Measurements from ENCODE around the gene PCK2. TPM values are rescaled to one million over a fixed set of nuclear protein-coding genes. Genes with fewer than 3 reads are reported as not detected.

Gene PCK2
- total RNA-seq, 1 experiment from 2014 or later: 43.6 TPM

DNA sequence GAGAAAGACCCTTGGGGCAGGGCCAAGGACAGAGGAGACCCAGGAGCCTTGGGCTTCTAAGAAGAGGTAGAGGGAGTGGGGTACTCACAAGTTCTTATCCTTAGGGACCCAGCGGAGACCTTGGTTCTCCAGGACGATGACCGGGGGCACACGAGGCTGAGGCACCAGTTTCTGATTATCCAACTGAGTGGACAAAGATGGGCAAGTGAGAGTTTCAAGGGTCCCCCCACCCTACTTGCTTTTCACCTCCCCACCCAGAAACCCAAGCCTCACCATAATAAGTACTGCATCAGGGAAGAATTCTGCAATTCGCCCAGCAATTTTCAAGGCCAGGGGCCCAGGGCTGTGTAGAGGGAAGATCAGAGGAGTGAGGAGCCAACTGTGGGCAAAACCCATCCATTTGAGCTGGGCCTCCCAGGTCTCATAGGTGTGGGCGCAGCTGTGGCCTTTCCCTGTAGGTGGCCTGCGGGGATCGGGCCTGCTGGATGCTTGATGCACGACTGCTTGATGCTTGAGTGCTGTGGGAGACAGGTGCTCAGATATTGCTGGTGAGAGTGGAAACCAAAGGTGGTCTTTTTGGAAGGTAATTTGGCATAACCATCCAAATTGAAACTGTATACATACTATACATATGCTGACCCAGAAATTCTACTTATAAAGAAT, 45.3 kb downstream of the PCK2 start:
- Mint-ChIP-seq H3K9me3 (ENCODE audit: low read depth, unreplicated experiment) (no peaks in the 10 kb centered on the region), H3K4me1 (ENCODE audit: low read depth, unreplicated experiment) (peaks cover 37% of the 10 kb centered on the region), H3K36me3 (ENCODE audit: insufficient read depth, unreplicated experiment) (peaks cover 62% of the 10 kb centered on the region), H3K4me3 (ENCODE audit: low read depth, unreplicated experiment) (peak overlapping the region; percentile 89), H3K27me3 (ENCODE audit: unreplicated experiment) (no peaks in the 10 kb centered on the region), H3K27ac (ENCODE audit: unreplicated experiment) (no peak overlapping the region)
- no TSS peak for BruUV-seq (replicated peaks)
- intact Hi-C loops (cut with micrococcal nuclease; ENCODE audit: unreplicated experiment): no loop called here
- TF ChIP-seq CTCF (IDR thresholded peaks at IDR 0.05; ENCODE audit: unreplicated experiment): no peak
- DNase-seq: peak; percentile 36
- CTCF ChIA-PET: no interaction called here

GRCh38 chr14:24141097-24141880, 47.2 kb downstream of the PCK2 start, which contains the start of gene EMC9:
Gene EMC9, minus strand, starts transcription at chr14:24141591. Its CDS starts 287 bp downstream, at chr14:24141304.
- peaks cover 38% of the 10 kb centered on the region for H3K4me1 Mint-ChIP-seq (ENCODE audit: low read depth, unreplicated experiment)
- no peak for TF ChIP-seq CTCF (IDR thresholded peaks at IDR 0.05; ENCODE audit: unreplicated experiment)
- intact Hi-C loops (cut with micrococcal nuclease; ENCODE audit: unreplicated experiment): loop anchor here (2.0 kb wide), 1 partner anchor 26 kb away; the partner anchor contains the start of genes DCAF11 and NRL
- H3K9me3 Mint-ChIP-seq (ENCODE audit: low read depth, unreplicated experiment): no peaks in the 10 kb centered on the region
- peak; percentile 98 for DNase-seq
- H3K4me3 Mint-ChIP-seq (ENCODE audit: low read depth, unreplicated experiment): peak within 1 kb of the TSS; percentile 89
- H3K27me3 Mint-ChIP-seq (ENCODE audit: unreplicated experiment): no peaks in the 10 kb centered on the region
- BruUV-seq (replicated peaks): TSS peak; percentile 2
- peak within 1 kb of the TSS; percentile 88 for H3K27ac Mint-ChIP-seq (ENCODE audit: unreplicated experiment)
- H3K36me3 Mint-ChIP-seq (ENCODE audit: insufficient read depth, unreplicated experiment): peaks cover 63% of the 10 kb centered on the region
- CTCF ChIA-PET: interaction anchor here (0.8 to 1.7 kb wide), 5 partner anchors 20 to 48 kb away, joined by 3 to 7 read pairs (median 5); partner anchors contain the start of genes DCAF11, IRF9 and NRL

DNA sequence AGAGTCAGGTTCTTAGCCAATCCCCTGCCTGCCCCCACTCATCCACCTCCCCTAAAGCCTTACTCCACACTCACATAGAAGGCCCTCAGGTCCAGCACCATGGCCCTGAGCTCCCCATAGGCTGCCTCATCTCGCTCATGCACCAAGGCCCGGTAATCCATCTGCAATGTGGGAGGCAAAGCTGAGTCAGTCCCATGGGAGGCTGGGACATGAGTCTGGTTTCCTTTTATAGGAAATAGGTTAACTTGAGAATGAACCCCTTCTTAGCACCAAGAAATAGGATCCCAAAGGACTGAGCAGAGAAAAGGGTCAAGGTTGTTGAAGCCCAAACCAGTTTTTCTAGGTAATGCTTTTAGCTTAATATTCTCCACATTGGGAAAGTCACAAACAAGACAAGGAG, 49.4 kb downstream of the PCK2 start:
- H3K9me3 Mint-ChIP-seq (ENCODE audit: low read depth, unreplicated experiment): no peaks in the 10 kb centered on the region
- no peaks in the 10 kb centered on the region for H3K27me3 Mint-ChIP-seq (ENCODE audit: unreplicated experiment)
- BruUV-seq (replicated peaks): no TSS peak
- no peak overlapping the region for H3K27ac Mint-ChIP-seq (ENCODE audit: unreplicated experiment)
- TF ChIP-seq CTCF (IDR thresholded peaks at IDR 0.05; ENCODE audit: unreplicated experiment): no peak
- H3K4me3 Mint-ChIP-seq (ENCODE audit: low read depth, unreplicated experiment): no peak overlapping the region
- H3K4me1 Mint-ChIP-seq (ENCODE audit: low read depth, unreplicated experiment): peaks cover 33% of the 10 kb centered on the region
- peaks cover 66% of the 10 kb centered on the region for H3K36me3 Mint-ChIP-seq (ENCODE audit: insufficient read depth, unreplicated experiment)
- intact Hi-C loops (cut with micrococcal nuclease; ENCODE audit: unreplicated experiment): no loop called here
- DNase-seq: no peak
- CTCF ChIA-PET: no interaction called here

- CTCF ChIA-PET: no interaction called here
- H3K4me1 Mint-ChIP-seq (ENCODE audit: low read depth, unreplicated experiment): peaks cover 36% of the 10 kb centered on the region
These were observed 50.3 kb downstream of the PCK2 start for GRCh38 chr14:24144451-24144850.

More at GRCh38 chr14:24144451-24144850, 50.3 kb downstream of the PCK2 start:
- intact Hi-C loops (cut with micrococcal nuclease; ENCODE audit: unreplicated experiment): no loop called here
- BruUV-seq (replicated peaks): no TSS peak
- H3K9me3 Mint-ChIP-seq (ENCODE audit: low read depth, unreplicated experiment): no peaks in the 10 kb centered on the region
- peak overlapping the region; percentile 28 for H3K27ac Mint-ChIP-seq (ENCODE audit: unreplicated experiment)
- peaks cover 67% of the 10 kb centered on the region for H3K36me3 Mint-ChIP-seq (ENCODE audit: insufficient read depth, unreplicated experiment)
- H3K4me3 Mint-ChIP-seq (ENCODE audit: low read depth, unreplicated experiment): no peak overlapping the region
- TF ChIP-seq CTCF (IDR thresholded peaks at IDR 0.05; ENCODE audit: unreplicated experiment): no peak
- no peaks in the 10 kb centered on the region for H3K27me3 Mint-ChIP-seq (ENCODE audit: unreplicated experiment)
- DNase-seq: no peak

All from Calu3 (cell line).